Spinal cord (tissue), 10 donors: Measurements from ENCODE around the gene WNT4. TPM values are rescaled to one million over a fixed set of nuclear protein-coding genes. Genes with fewer than 3 reads are reported as not detected.

Source experiments
- DNase-seq, 6 donors: peaks; one replicate each; pipeline versions ENCODE4 v3.0.0 to v3.0.0-alpha.2; 2013 to 2015; ENCODE audit warnings: low spot score in 6 of 6, low read depth in 4 of 6
- H3K27ac ChIP-seq: one replicate; pipeline ENCODE4 v1.5.1; 2013; ENCODE audit warnings: low read depth, low read length, control low read depth
- H3K27me3 ChIP-seq: one replicate; pipeline ENCODE4 v1.6.1; 2013; ENCODE audit warnings: low read length; ENCODE audit not compliant: control insufficient read depth, insufficient read depth
- H3K36me3 ChIP-seq: one replicate; pipeline ENCODE4 v1.6.1; 2013; ENCODE audit warnings: low read length; ENCODE audit not compliant: control insufficient read depth, insufficient read depth
- H3K4me1 ChIP-seq: one replicate; pipeline ENCODE4 v1.6.1; 2013; ENCODE audit warnings: low read length; ENCODE audit not compliant: control insufficient read depth, insufficient read depth
- H3K4me3 ChIP-seq: one replicate; pipeline ENCODE4 v1.5.1; 2013; ENCODE audit warnings: low read depth, low read length, control low read depth
- H3K9me3 ChIP-seq: one replicate; pipeline ENCODE4 v1.6.1; 2013; ENCODE audit warnings: low read length; ENCODE audit not compliant: control insufficient read depth, insufficient read depth
- WGBS: methylation state at CpG from one replicate; pipeline ENCODE4 v1.1.5; 2013; ENCODE audit warnings: missing lambda C conversion rate; ENCODE audit not compliant: insufficient coverage; 5-methylcytosine and 5-hydroxymethylcytosine counted together
- polyA plus RNA-seq, 2 donors: library from polyadenylated mRNA; unstranded; fragments of 120-200 nt; gene quantifications; one replicate each; pipeline ENCODE4 v1.2.1, GENCODE V29; 2013; ENCODE audit not compliant: insufficient read length in 2 of 2
- total RNA-seq, 2 donors: library from RNA; depleted of rRNA in 1 of 2; stranded (reverse); fragments of 120-200 nt in 1 of 2; fragments of >200 nt in 1 of 2; gene quantifications; one replicate each; pipeline versions ENCODE4 v1.2.3 to v1.2.4, GENCODE V29; 2013 to 2014
- donor health status: healthy.

The WNT4 gene
- total and polyA plus RNA-seq, 4 donors, result 12.9 to 35.0 (median 26.6) TPM

DNA sequence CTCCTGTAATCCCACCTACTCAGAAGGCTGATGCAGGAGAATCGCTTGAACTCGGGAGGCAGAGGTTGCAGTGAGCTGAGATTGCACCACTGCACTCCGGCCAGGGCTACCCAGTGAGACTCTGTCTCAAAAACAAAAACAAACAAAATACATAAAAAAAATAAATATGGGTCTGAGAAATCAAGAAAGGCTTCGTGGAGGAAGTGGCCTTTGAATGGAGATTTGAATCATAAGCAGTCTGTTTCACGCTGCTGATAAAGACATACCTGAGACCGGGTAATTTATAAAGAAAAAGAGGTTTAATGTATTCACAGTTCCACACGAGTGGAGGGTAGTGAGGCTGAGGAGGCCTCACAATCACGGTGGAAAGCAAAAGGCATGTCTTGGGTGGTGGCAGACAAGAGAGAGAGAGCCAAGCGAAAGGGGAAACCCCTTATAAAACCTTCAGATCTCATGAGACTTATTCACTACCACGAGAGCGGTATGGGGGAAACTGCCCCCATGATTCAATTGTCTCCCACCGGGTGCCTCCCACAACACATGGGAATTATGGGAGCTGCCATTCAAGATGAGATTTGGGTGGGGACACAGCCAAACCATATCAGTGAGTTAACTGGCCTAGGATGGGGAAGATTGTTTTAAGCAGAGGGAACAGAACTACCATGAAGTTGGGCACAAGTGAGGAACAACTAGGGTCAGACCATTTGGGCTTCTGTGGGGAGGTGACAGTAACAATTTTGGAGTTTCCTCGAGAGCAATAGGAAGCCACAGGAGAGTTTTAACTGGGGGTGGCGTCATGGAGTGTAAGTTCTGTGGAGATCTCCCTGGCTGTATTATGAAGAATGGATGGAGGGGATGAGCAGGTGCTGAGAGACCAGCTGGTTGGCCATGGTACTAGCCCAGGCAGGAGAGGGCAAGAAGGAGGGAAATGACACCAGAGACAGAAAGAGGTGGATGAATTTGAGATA is 22.2 kb upstream of the WNT4 start:
- Histone ChIP-seq H3K4me1 (peaks cover 4% of the 10 kb centered on the region), H3K4me3 (no peak overlapping the region), H3K27me3 (no peaks in the 10 kb centered on the region), H3K36me3 (no peaks in the 10 kb centered on the region), H3K9me3 (no peaks in the 10 kb centered on the region), H3K27ac (no peak overlapping the region)
- WGBS, result 83% methylated on average over 4 of the region's 14 CpGs
- DNase-seq, result no peak

DNA sequence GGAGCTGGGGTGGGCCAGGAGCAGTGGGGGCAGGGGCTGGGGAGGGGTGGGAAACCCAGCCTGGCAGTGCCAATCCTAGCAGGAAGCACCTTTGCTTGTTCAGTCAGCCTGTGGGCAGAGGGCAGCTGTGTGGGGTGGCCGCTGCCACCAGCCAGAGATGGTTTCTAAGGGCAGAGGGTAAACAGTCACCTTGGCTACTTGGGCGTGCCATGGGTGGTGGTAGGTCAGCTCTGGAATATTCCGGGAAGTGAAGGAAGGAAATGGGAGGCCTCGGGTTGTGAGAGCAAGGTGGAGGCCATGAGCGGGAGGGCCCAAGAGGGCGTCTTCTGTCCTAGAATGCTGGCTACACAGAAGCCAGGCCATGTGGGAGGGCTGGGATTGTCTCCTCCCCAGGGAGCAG is 20.7 kb upstream of the WNT4 start:
- Histone ChIP-seq H3K4me3 (no peak overlapping the region), H3K36me3 (no peaks in the 10 kb centered on the region), H3K4me1 (peaks cover 4% of the 10 kb centered on the region), H3K9me3 (no peaks in the 10 kb centered on the region), H3K27ac (no peak overlapping the region), H3K27me3 (no peaks in the 10 kb centered on the region)
- whole genome bisulfite sequencing, result 85% methylated on average over 6 of the region's 6 CpGs
- DNase-seq, result no peak

DNA sequence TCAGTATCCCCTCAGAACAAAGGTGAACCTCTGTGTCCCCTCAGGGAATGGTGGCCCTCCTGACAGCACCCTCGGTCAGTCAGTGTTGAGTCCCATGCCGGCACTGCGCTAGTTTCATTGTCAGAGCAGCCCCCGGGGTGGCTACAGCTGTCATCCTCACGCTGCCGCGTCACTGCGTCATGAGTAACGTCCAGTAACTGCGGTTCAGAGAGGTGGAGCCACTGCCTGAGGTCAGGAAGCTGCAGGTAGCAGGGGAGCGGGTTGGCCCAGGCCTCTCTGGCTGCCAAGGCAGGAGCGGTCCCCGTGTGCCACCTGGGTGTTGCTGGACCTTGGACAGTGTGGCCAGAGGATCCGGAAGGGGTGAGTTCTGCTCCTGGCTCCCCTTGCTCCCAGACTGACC is 20.2 kb upstream of the WNT4 start:
- DNase-seq, result no peak
- Histone ChIP-seq H3K9me3 (no peaks in the 10 kb centered on the region), H3K27me3 (no peaks in the 10 kb centered on the region), H3K4me3 (no peak overlapping the region), H3K27ac (no peak overlapping the region), H3K36me3 (no peaks in the 10 kb centered on the region), H3K4me1 (peaks cover 4% of the 10 kb centered on the region)
- WGBS, result 86% methylated on average over 14 of the region's 14 CpGs

DNA sequence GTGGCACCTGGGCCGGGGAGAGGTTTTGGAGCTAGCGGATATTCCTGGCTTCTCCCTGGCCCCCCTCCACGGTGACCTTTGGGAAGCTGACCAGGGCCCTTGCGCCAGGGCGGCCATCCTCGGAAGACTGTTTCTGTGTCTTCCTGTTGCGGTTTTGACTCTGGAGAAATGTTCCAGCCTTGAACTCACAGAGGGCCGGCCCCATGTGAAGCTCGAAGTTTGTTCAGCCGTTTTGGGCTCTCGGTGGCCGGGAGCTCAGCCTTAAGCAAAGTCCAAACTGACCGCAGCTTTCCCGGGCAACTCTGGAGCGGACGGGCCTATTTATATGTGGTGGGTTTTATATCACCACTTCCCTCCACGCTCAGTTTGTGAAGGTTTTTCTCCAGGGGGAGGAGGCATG is 17.0 kb upstream of the WNT4 start:
- WGBS, result 89% methylated on average over 10 of the region's 17 CpGs
- no peak overlapping the region for H3K27ac ChIP-seq
- H3K27me3 ChIP-seq, result no peaks in the 10 kb centered on the region
- no peak overlapping the region for H3K4me3 ChIP-seq
- DNase-seq, result no peak
- H3K4me1 ChIP-seq, result peaks cover 4% of the 10 kb centered on the region
- no peaks in the 10 kb centered on the region for H3K36me3 ChIP-seq
- H3K9me3 ChIP-seq, result no peaks in the 10 kb centered on the region

DNA sequence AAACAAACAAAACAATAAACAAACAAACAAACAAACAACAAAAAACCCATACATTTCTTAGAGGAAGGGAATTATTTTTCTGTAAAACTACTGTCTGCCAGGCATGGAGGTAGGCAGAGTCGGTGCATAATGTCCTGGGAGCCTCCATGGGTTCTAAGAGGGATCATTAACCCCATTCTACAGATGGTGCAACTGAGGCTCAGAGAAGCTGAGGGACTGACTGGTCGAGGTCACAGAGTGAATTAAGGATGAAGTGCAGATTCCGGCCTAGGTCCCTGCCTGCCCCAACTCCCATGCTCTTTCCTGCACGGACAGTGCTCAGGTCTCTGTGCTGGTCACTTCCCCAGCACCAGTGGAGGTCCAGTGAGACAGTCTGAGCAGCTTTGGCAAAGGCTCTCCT is 15.8 kb upstream of the WNT4 start:
- no peak for DNase-seq
- WGBS, result 97% methylated on average over 3 of the region's 4 CpGs
- Histone ChIP-seq H3K4me1 (peaks cover 1% of the 10 kb centered on the region), H3K27me3 (no peaks in the 10 kb centered on the region), H3K4me3 (no peak overlapping the region), H3K27ac (no peak overlapping the region), H3K9me3 (no peaks in the 10 kb centered on the region), H3K36me3 (no peaks in the 10 kb centered on the region)

DNA sequence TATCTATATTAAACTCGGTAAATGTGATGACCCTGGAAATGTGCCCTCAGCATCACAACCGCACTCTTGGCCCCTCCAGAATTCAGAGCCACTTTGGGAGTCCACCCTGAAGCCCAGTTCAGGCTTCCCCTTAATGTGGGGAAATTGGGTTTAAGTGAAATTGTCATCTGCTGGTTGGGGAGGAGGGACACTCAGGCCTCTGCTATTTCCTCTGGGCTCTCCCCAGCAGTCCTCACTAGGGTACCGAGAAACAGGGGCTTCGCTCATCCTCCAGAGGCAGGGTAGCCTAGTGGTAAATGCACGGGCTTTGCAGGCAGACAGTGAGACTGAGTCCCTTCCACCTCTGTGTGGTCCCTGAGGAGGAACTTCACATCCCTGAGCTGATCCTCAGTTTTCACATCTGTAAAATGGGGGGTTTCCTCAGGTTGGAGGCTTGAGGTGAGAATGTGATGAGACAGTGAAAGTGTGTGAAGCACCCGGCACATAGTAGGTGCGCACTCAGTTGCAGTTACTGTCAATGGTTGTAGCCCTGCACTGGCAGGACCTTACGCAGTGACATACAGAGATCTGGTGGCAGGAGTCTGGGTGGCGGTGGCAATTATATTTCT is 14.6 kb upstream of the WNT4 start:
- no peak for DNase-seq
- no peaks in the 10 kb centered on the region for H3K9me3 ChIP-seq
- WGBS, result 95% methylated on average over 6 of the region's 9 CpGs

DNA sequence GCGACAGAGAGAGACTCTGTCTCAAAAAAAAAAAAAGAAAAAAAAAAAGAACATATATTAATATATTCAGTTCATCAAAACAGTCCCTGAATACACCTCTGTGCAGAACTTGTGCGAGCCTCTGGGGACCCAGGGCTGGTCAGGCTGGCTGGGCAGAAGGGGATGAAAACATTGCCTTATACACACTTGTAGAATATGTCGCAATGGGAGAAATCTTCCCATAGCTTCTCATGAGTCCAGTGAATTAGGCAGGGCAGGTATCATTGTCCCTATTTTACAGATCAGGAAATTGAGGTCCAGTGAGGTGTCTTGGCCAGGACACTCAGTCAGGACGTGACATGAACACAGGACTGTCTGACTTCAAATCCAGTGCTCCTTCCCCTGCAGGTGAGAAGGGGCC is 12.6 kb upstream of the WNT4 start:
- H3K36me3 ChIP-seq, result no peaks in the 10 kb centered on the region
- no peak overlapping the region for H3K4me3 ChIP-seq
- no peaks in the 10 kb centered on the region for H3K27me3 ChIP-seq
- H3K4me1 ChIP-seq, result no peaks in the 10 kb centered on the region
- no peak for DNase-seq
- H3K27ac ChIP-seq, result no peak overlapping the region
- whole genome bisulfite sequencing, result 100% methylated on average over 1 of the region's 4 CpGs
- H3K9me3 ChIP-seq, result no peaks in the 10 kb centered on the region

More for the DNA sequence above, 14.6 kb upstream of the WNT4 start:
- H3K27me3 ChIP-seq, result no peaks in the 10 kb centered on the region
- H3K27ac ChIP-seq, result no peak overlapping the region
- H3K36me3 ChIP-seq, result no peaks in the 10 kb centered on the region
- no peak overlapping the region for H3K4me3 ChIP-seq
- H3K4me1 ChIP-seq, result no peaks in the 10 kb centered on the region

DNA sequence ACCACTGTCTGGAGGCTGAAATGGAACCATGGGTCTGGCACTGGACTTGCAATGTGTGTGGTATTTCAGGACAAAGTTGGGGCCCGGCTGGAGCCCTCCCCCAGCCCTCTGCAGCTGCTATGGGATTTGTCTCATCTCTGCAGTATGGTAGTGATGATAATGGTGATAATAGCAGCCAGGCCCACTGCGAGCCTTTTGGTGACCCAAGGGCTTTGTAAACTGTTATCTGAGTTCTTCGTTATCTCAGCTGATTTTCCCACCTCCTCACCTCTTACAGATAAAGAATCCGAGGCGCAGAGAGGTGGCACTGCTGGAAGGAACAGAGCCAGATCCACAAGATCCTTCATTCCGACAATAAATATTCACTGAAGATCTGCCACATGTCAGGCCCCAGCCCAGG is 11.7 kb upstream of the WNT4 start:
- Histone ChIP-seq H3K27me3 (no peaks in the 10 kb centered on the region), H3K4me1 (no peaks in the 10 kb centered on the region), H3K27ac (no peak overlapping the region), H3K4me3 (no peak overlapping the region), H3K36me3 (no peaks in the 10 kb centered on the region), H3K9me3 (no peaks in the 10 kb centered on the region)
- no peak for DNase-seq
- WGBS, result 74% methylated on average over 3 of the region's 6 CpGs

DNA sequence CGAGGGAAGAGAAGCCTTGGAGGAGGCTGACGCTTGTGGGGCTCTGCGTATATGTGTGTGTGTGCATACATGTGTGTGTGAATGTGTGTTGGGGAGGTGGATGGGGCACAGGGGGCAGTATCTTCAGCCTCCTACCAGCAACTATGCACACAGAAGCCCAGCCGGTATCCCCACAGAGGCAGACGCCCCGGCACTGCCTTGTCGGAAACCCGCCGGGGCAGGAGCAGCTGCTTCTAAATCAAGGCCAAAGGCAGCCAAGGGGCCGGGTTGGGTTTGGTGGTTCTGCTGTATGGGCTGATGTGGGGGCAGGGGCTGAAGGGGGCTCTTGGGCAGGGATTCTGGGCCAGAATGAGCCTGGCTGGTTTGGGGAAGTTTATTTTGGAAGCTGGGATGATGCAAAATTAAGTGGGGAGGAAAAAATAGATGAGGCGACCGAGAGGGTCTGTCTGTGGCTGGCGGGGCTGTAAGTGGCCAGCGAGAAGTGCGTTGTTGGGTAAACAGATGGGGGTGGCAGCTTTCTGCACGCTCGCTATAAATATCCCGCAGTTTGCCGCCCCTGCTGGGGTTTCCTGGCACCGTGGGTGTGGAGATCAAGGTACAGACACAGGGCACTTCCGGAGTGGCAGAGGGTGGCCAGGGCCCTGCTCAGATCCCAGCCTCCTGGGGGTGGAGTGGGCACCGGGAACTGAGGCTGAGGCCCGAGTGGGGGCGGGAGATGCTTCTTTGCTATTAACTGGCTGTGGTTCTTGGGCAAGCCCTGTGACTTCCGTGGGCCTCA is 11.0 kb upstream of the WNT4 start:
- 72% methylated on average over 19 of the region's 25 CpGs for whole genome bisulfite sequencing
- Histone ChIP-seq H3K4me1 (no peaks in the 10 kb centered on the region), H3K27ac (no peak overlapping the region), H3K36me3 (no peaks in the 10 kb centered on the region), H3K9me3 (no peaks in the 10 kb centered on the region), H3K4me3 (no peak overlapping the region), H3K27me3 (no peaks in the 10 kb centered on the region)
- DNase-seq, result no peak
